Gastroesophageal sphincter (tissue), 4 donors: Measurements from ENCODE around the gene DNAH10. TPM values are rescaled to one million over a fixed set of nuclear protein-coding genes. Genes with fewer than 3 reads are reported as not detected.

Source experiments
- ATAC-seq: fragments of 150-250 bp; one replicate; pipeline ENCODE4 v1.9.1; 2016; ENCODE audit warnings: mild to moderate bottlenecking, moderate library complexity
- H3K27ac ChIP-seq, 4 donors: fragments of 200-600 bp; sonication (generic) in 3 of 4; 1 replicate in 3 of 4; 2 replicates in 1 of 4; pipeline ENCODE4 v1.5.1; 2016 to 2019
- H3K27me3 ChIP-seq: fragments of 200-600 bp; sonication (generic); one replicate; pipeline ENCODE4 v1.5.1; 2019
- H3K36me3 ChIP-seq, 2 donors: fragments of 200-600 bp; sonication (generic); one replicate each; pipeline ENCODE4 v1.5.1; 2019; ENCODE audit warnings: control low read depth in 1 of 2
- H3K4me1 ChIP-seq, 3 donors: fragments of 200-600 bp; sonication (generic); 1 replicate in 2 of 3; 2 replicates in 1 of 3; pipeline ENCODE4 v1.5.1; 2016 to 2019; ENCODE audit warnings: control low read depth in 2 of 3
- H3K4me3 ChIP-seq, 2 donors: fragments of 200-600 bp; sonication (generic); one replicate each; pipeline ENCODE4 v1.5.1; 2019; ENCODE audit warnings: mild to moderate bottlenecking in 1 of 2, moderate library complexity in 1 of 2
- H3K9me3 ChIP-seq, 3 donors: fragments of 200-600 bp; sonication (generic); one replicate each; pipeline ENCODE4 v1.5.1; 2017 to 2019; ENCODE audit warnings: control low read depth in 2 of 3
- CTCF ChIP-seq, 4 experiments: fragments of 200-600 bp in 2 of 4; fragments of 450-650 bp in 2 of 4; sonication (generic) in 1 of 4; IDR thresholded peaks; one replicate each; pipeline ENCODE4 v1.5.1; 2017 to 2019; ENCODE audit warnings: antibody characterized with exemption in 4 of 4, mild to moderate bottlenecking in 2 of 4, moderate library complexity in 2 of 4
- EP300 ChIP-seq: sonication (generic); formaldehyde crosslinking; IDR thresholded peaks from one replicate; pipeline ENCODE4 v1.6.1; 2017; ENCODE audit warnings: antibody characterized with exemption, mild to moderate bottlenecking
- POLR2A ChIP-seq, 2 donors: fragments of 450-650 bp; IDR thresholded peaks; one replicate each; pipeline ENCODE4 v1.6.1; 2017; ENCODE audit warnings: antibody characterized with exemption in 2 of 2, mild to moderate bottlenecking in 2 of 2, moderate library complexity in 1 of 2
- POLR2AphosphoS5 ChIP-seq: sonication (generic); formaldehyde crosslinking; IDR thresholded peaks from one replicate; pipeline ENCODE4 v1.6.1; 2017; ENCODE audit warnings: antibody characterized with exemption
- WGBS, 2 donors: methylation state at CpG; one replicate each; pipeline ENCODE4 v1.1.5; 2018; ENCODE audit warnings: low coverage in 1 of 2; 5-methylcytosine and 5-hydroxymethylcytosine counted together
- total RNA-seq, 4 donors: library from RNA; depleted of rRNA; stranded (reverse); fragments of >200 nt; gene quantifications; one replicate each; pipeline ENCODE4 v1.1.0, GENCODE V29; 2016

The DNAH10 gene
- total RNA-seq, 4 donors from 2014 or later, result not detected

- H3K36me3 ChIP-seq, result peaks cover 0 to 91% of the 10 kb centered on the region in 2 donors
- no peaks in the 10 kb centered on the region for H3K9me3 ChIP-seq
- 67 to 77% methylated on average over 5 to 12 of the region's 12 CpGs for WGBS, 2 donors
- no peak overlapping the region for H3K4me3 ChIP-seq
- H3K27ac ChIP-seq, result no peak overlapping the region
- H3K27me3 ChIP-seq, result no peaks in the 10 kb centered on the region
- H3K4me1 ChIP-seq, result no peaks in the 10 kb centered on the region
- TF ChIP-seq POLR2A (IDR thresholded peaks at IDR 0.05), result no peak
- no peak for TF ChIP-seq CTCF (IDR thresholded peaks at IDR 0.05)
- no peak for TF ChIP-seq POLR2AphosphoS5
- no peak for TF ChIP-seq EP300
- no peak for ATAC-seq
Measured at GRCh38 chr12:123744836-123745235, 17.3 kb upstream of the DNAH10 start.

GRCh38 chr12:123747309-123747708 lies 14.8 kb upstream of the DNAH10 start:
- Histone ChIP-seq H3K36me3 (peaks cover 0 to 91% of the 10 kb centered on the region in 2 donors), H3K9me3 (no peaks in the 10 kb centered on the region), H3K4me3 (no peak overlapping the region), H3K4me1 (no peaks in the 10 kb centered on the region), H3K27ac (no peak overlapping the region), H3K27me3 (no peaks in the 10 kb centered on the region)
- ATAC-seq, result no peak
- WGBS, 2 donors, result 69 to 81% methylated on average over 2 to 5 of the region's 5 CpGs
- TF ChIP-seq EP300 (no peak), CTCF (IDR thresholded peaks at IDR 0.05) (no peak), POLR2A (IDR thresholded peaks at IDR 0.05) (no peak), POLR2AphosphoS5 (no peak)

GRCh38 chr12:123748161-123748560 lies 13.9 kb upstream of the DNAH10 start:
- WGBS, 2 donors, result 69 to 87% methylated on average over 6 of the region's 6 CpGs
- Histone ChIP-seq H3K9me3 (no peaks in the 10 kb centered on the region), H3K36me3 (peaks cover 0 to 91% of the 10 kb centered on the region in 2 donors), H3K27me3 (no peaks in the 10 kb centered on the region), H3K27ac (no peak overlapping the region), H3K4me3 (no peak overlapping the region), H3K4me1 (no peaks in the 10 kb centered on the region)
- no peak for TF ChIP-seq POLR2AphosphoS5
- ATAC-seq, result no peak

- 90% methylated on average over 2 of the region's 4 CpGs; no CpG with 5 or more reads in 1 of the 2 donors for WGBS, 2 donors
- Histone ChIP-seq H3K27ac (no peak overlapping the region), H3K4me3 (no peak overlapping the region), H3K36me3 (peaks cover 0 to 91% of the 10 kb centered on the region in 2 donors), H3K27me3 (no peaks in the 10 kb centered on the region), H3K9me3 (no peaks in the 10 kb centered on the region), H3K4me1 (no peaks in the 10 kb centered on the region)
- ATAC-seq, result no peak
- no peak for TF ChIP-seq POLR2AphosphoS5
- TF ChIP-seq CTCF (IDR thresholded peaks at IDR 0.05), result no peak
- no peak for TF ChIP-seq POLR2A (IDR thresholded peaks at IDR 0.05)
- TF ChIP-seq EP300, result no peak
Measured at GRCh38 chr12:123748661-123749060, 13.4 kb upstream of the DNAH10 start.

GRCh38 chr12:123749355-123749754 lies 12.7 kb upstream of the DNAH10 start:
- H3K36me3 ChIP-seq, result peaks cover 0 to 91% of the 10 kb centered on the region in 2 donors
- H3K27ac ChIP-seq, result no peak overlapping the region
- ATAC-seq, result no peak
- TF ChIP-seq POLR2A (IDR thresholded peaks at IDR 0.05), result no peak
- no peak for TF ChIP-seq CTCF (IDR thresholded peaks at IDR 0.05)
- no peak for TF ChIP-seq EP300
- TF ChIP-seq POLR2AphosphoS5, result no peak
- 99 to 100% methylated on average over 5 to 8 of the region's 10 CpGs for WGBS, 2 donors
- H3K4me3 ChIP-seq, result no peak overlapping the region
- H3K4me1 ChIP-seq, result no peaks in the 10 kb centered on the region
- no peaks in the 10 kb centered on the region for H3K9me3 ChIP-seq
- H3K27me3 ChIP-seq, result no peaks in the 10 kb centered on the region
